Endothelial cell of umbilical vein (primary cell): ENCODE data around the gene ACTR10.

ENCODE experiments used
- POLR2A ChIP-seq: IDR thresholded peaks from 2 replicates; pipeline ENCODE4 v1.6.1; 2012; ENCODE audit warnings: low read depth, mild to moderate bottlenecking, control low read depth, low read length
- POLR2AphosphoS5 ChIP-seq: IDR thresholded peaks from 2 replicates; pipeline ENCODE4 v1.6.1; 2012; ENCODE audit warnings: low read depth, mild to moderate bottlenecking, control low read depth, low read length, moderate library complexity; ENCODE audit not compliant: insufficient read depth
- TF ChIP-seq, protein P1 (sequence below), 2 donors: IDR thresholded peaks; 1 replicate in 1 of 2; 2 replicates in 1 of 2; pipeline ENCODE4 v1.5.1; 2011; ENCODE audit warnings: low read length in 2 of 2, mild to moderate bottlenecking in 2 of 2, moderate library complexity in 2 of 2, control low read depth in 1 of 2, inconsistent platforms in 1 of 2, low read depth in 1 of 2; ENCODE audit not compliant: insufficient read depth in 1 of 2; ENCODE audit errors: extremely low read depth in 1 of 2

DNA sequence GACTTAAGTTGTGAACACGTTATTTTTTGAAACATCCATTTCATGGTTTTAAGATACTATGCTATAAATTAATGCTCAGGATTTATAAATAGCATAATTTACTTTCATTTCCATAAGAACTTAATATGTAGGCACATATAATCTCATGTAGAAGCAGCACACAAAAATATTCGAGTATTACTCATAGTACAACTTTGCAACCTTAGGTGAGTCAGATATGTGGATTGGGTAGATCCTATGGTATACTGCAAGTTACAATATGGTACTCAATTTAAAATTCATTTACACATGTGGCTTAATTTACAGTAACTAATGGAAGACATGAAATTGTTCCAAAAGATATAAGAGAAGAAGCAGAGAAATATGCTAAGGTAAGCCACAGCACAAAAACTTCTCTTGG lies 70.7 kb downstream of the ACTR10 start:
- no peak for TF ChIP-seq POLR2A
- TF ChIP-seq, protein P1, sequence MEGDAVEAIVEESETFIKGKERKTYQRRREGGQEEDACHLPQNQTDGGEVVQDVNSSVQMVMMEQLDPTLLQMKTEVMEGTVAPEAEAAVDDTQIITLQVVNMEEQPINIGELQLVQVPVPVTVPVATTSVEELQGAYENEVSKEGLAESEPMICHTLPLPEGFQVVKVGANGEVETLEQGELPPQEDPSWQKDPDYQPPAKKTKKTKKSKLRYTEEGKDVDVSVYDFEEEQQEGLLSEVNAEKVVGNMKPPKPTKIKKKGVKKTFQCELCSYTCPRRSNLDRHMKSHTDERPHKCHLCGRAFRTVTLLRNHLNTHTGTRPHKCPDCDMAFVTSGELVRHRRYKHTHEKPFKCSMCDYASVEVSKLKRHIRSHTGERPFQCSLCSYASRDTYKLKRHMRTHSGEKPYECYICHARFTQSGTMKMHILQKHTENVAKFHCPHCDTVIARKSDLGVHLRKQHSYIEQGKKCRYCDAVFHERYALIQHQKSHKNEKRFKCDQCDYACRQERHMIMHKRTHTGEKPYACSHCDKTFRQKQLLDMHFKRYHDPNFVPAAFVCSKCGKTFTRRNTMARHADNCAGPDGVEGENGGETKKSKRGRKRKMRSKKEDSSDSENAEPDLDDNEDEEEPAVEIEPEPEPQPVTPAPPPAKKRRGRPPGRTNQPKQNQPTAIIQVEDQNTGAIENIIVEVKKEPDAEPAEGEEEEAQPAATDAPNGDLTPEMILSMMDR (IDR thresholded peaks at IDR 0.05; ENCODE audit: extremely low read depth in 1 of 2, insufficient read depth in 1 of 2, low read depth in 1 of 2, low read length in 2 of 2), result no peak
- no peak for TF ChIP-seq POLR2AphosphoS5
